ENCODE data around the gene MCFD2.
"Not testable (repeated sequence)": the region's sequence is repeated elsewhere in the genome, so short reads cannot be mapped to it uniquely, and the experiment has no call there.

MCFD2 gene

GRCh38 chr2:46902465-46902864, 13.1 kb downstream of the MCFD2 start:
- DNase-seq (ENCODE audit: low spot score), result no peak

- DNase-seq (ENCODE audit: low spot score), result no peak
These were observed 14.0 kb downstream of the MCFD2 start for GRCh38 chr2:46901611-46902010.

- DNase-seq (ENCODE audit: low spot score), result no peak
These were observed 15.2 kb downstream of the MCFD2 start for GRCh38 chr2:46900381-46900780.

- no peak for DNase-seq (ENCODE audit: low spot score)
These were observed 16.6 kb downstream of the MCFD2 start for GRCh38 chr2:46899053-46899452.

- DNase-seq (ENCODE audit: low spot score), result no peak
These were observed 17.6 kb downstream of the MCFD2 start for GRCh38 chr2:46898024-46898423.

- no peak for DNase-seq (ENCODE audit: low spot score)
These were observed 22.2 kb downstream of the MCFD2 start for GRCh38 chr2:46893269-46893939.

GRCh38 chr2:46891956-46892553, 23.6 kb downstream of the MCFD2 start:
- no peak for DNase-seq (ENCODE audit: low spot score)

GRCh38 chr2:46888421-46888952, 27.1 kb downstream of the MCFD2 start:
- no peak for DNase-seq (ENCODE audit: low spot score)

GRCh38 chr2:46887028-46887885, 28.3 kb downstream of the MCFD2 start:
- no peak for DNase-seq (ENCODE audit: low spot score)

GRCh38 chr2:46886268-46887027, 29.2 kb downstream of the MCFD2 start:
- DNase-seq (ENCODE audit: low spot score), result no peak

- no peak for DNase-seq (ENCODE audit: low spot score)
These were observed 30.2 kb downstream of the MCFD2 start for GRCh38 chr2:46885376-46885775.

- DNase-seq (ENCODE audit: low spot score), result no peak
These were observed 36.1 kb downstream of the MCFD2 start for GRCh38 chr2:46879511-46879910.

- DNase-seq (ENCODE audit: low spot score), result no peak
These were observed 36.7 kb downstream of the MCFD2 start for GRCh38 chr2:46878886-46879285.

GRCh38 chr2:46878240-46878877, 37.2 kb downstream of the MCFD2 start:
- DNase-seq (ENCODE audit: low spot score), result no peak

GRCh38 chr2:46877619-46878113, 37.9 kb downstream of the MCFD2 start:
- no peak for DNase-seq (ENCODE audit: low spot score)

GRCh38 chr2:46876741-46877384, 38.7 kb downstream of the MCFD2 start:
- peak; percentile 85 for DNase-seq (ENCODE audit: low spot score)

GRCh38 chr2:46875962-46876689, 39.5 kb downstream of the MCFD2 start:
- not testable (repeated sequence) for DNase-seq (ENCODE audit: low spot score)

- no peak for DNase-seq (ENCODE audit: low spot score)
These were observed 40.2 kb downstream of the MCFD2 start for GRCh38 chr2:46875226-46875899.

- no peak for DNase-seq (ENCODE audit: low spot score)
These were observed 41.2 kb downstream of the MCFD2 start for GRCh38 chr2:46874236-46874929.

Measured in cerebellar cortex (tissue), 1 donor.